Right atrium auricular region (tissue), 2 donors: ENCODE results near the gene RSRC2. TPM values are rescaled to one million over a fixed set of nuclear protein-coding genes. Genes with fewer than 3 reads are reported as not detected.

Experiments
- DNase-seq: peaks from one replicate; pipeline ENCODE4 v3.0.0-alpha.2; 2019; ENCODE audit warnings: low spot score
- H3K27ac ChIP-seq, 2 donors: fragments of 200-600 bp; sonication (generic); 1 replicate in 1 of 2; 2 replicates in 1 of 2; pipeline ENCODE4 v1.5.1; 2016 to 2019
- H3K27me3 ChIP-seq, 2 donors: fragments of 200-600 bp; sonication (generic); one replicate each; pipeline versions ENCODE4 v1.5.1 to v1.6.0; 2017 to 2019
- H3K36me3 ChIP-seq: fragments of 200-600 bp; sonication (generic); one replicate; pipeline ENCODE4 v1.5.1; 2016
- H3K4me1 ChIP-seq, 2 donors: fragments of 200-600 bp; sonication (generic); one replicate each; pipeline versions ENCODE4 v1.5.1 to v1.6.0; 2017 to 2019
- H3K4me3 ChIP-seq, 2 donors: fragments of 200-600 bp; sonication (generic); 1 replicate in 1 of 2; 2 replicates in 1 of 2; pipeline ENCODE4 v1.5.1; 2017 to 2019; ENCODE audit warnings: mild to moderate bottlenecking in 1 of 2, moderate library complexity in 1 of 2
- H3K9me3 ChIP-seq, 2 donors: fragments of 200-600 bp; sonication (generic); one replicate each; pipeline ENCODE4 v1.5.1; 2019
- CTCF ChIP-seq, 2 donors: fragments of 200-600 bp; sonication (generic); IDR thresholded peaks; one replicate each; pipeline ENCODE4 v1.5.1; 2019; ENCODE audit warnings: antibody characterized with exemption in 2 of 2
- total RNA-seq, 2 donors: library from RNA; depleted of rRNA; stranded (reverse); fragments of >200 nt; gene quantifications; one replicate each; pipeline ENCODE4 v1.1.0, GENCODE V29; 2016

The RSRC2 gene
- total RNA-seq, 2 donors from 2014 or later = 35.6 to 36.6 TPM

- DNase-seq = no peak
- Histone ChIP-seq H3K9me3 (no peaks in the 10 kb centered on the region), H3K4me3 (no peak overlapping the region), H3K27ac (no peak overlapping the region), H3K27me3 (no peaks in the 10 kb centered on the region), H3K4me1 (no peaks in the 10 kb centered on the region), H3K36me3 (no peaks in the 10 kb centered on the region)
- no peak for TF ChIP-seq CTCF (IDR thresholded peaks at IDR 0.05)
These were observed 33.4 kb upstream of the RSRC2 start for GRCh38 chr12:122560138-122560537.

- no peak for DNase-seq
- Histone ChIP-seq H3K36me3 (no peaks in the 10 kb centered on the region), H3K9me3 (no peaks in the 10 kb centered on the region), H3K27ac (no peak overlapping the region), H3K27me3 (no peaks in the 10 kb centered on the region), H3K4me3 (no peak overlapping the region), H3K4me1 (no peaks in the 10 kb centered on the region)
- TF ChIP-seq CTCF (IDR thresholded peaks at IDR 0.05) = no peak
These were observed 32.3 kb upstream of the RSRC2 start for GRCh38 chr12:122558745-122559641.

DNA sequence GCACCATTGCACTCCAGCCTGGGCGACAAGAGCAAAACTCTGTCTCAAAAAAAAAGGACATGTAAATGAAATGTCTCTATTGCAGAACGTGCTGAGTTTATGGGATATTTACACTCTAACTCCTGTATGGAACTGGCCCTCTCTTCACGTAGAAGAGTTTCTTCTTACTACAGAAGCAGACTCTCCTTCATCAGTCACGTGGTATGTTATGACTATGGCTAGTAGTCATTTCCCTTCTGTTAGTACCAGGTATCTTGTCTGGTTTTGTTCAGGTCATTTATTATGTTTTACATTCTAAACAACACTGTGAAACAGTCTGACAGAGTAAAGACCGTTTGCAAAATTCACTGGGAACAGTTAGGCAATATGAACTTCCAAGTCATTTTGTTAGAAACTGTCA is 20.6 kb upstream of the RSRC2 start:
- no peak overlapping the region for H3K4me3 ChIP-seq
- DNase-seq = no peak
- no peaks in the 10 kb centered on the region for H3K27me3 ChIP-seq
- TF ChIP-seq CTCF (IDR thresholded peaks at IDR 0.05) = no peak
- H3K9me3 ChIP-seq = no peaks in the 10 kb centered on the region
- H3K36me3 ChIP-seq = peaks cover 6% of the 10 kb centered on the region
- no peak overlapping the region for H3K27ac ChIP-seq
- H3K4me1 ChIP-seq = no peaks in the 10 kb centered on the region

- Histone ChIP-seq H3K4me1 (no peaks in the 10 kb centered on the region), H3K36me3 (no peaks in the 10 kb centered on the region), H3K27me3 (no peaks in the 10 kb centered on the region), H3K4me3 (no peak overlapping the region), H3K9me3 (no peaks in the 10 kb centered on the region), H3K27ac (no peak overlapping the region)
- TF ChIP-seq CTCF (IDR thresholded peaks at IDR 0.05) = no peak
- DNase-seq = no peak
These were observed 19.1 kb upstream of the RSRC2 start for GRCh38 chr12:122545855-122546254.

DNA sequence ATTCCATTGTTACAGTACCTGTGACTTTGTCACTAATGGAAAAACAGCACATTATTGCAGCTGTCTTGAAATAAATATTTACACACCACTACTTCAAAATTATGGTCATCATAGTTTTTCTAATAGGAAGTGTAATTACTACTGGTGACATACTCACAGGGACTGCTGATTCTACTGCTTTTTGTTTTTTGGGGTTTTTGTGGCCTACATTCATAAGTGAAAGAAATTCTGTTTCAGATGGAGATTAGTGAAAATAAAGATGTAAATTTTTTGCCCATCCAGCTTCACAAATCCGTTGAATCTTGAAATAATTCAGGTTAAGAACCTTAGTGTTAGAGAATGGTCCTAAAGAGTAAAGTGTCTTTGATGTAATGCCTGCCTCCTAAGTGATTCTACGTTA is 17.8 kb upstream of the RSRC2 start:
- no peaks in the 10 kb centered on the region for H3K36me3 ChIP-seq
- no peak for DNase-seq
- no peak for TF ChIP-seq CTCF (IDR thresholded peaks at IDR 0.05)
- no peaks in the 10 kb centered on the region for H3K27me3 ChIP-seq
- no peak overlapping the region for H3K4me3 ChIP-seq
- no peak overlapping the region for H3K27ac ChIP-seq
- H3K4me1 ChIP-seq = no peaks in the 10 kb centered on the region
- no peaks in the 10 kb centered on the region for H3K9me3 ChIP-seq

DNA sequence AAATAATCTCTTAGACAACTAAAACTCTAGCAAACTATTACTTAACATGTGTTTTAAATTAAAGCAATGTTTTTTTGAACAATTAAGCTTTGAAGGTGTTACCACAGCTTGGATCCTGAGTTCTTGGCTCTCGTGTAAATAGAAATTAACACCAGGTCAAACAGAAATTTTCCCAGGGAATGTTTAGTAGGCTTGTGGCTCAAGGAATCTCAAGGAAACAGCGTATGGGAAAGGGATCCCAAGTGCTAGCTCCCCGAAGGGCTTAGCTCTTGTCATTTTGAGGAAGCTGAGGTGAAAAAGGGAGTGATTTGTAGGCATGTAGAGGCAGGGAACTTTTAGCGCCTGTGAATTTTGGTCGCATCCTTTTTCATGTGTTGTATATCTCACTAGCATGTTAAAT is 11.8 kb upstream of the RSRC2 start:
- no peaks in the 10 kb centered on the region for H3K4me1 ChIP-seq
- no peak for DNase-seq
- no peak overlapping the region for H3K4me3 ChIP-seq
- H3K27ac ChIP-seq = no peak overlapping the region
- H3K27me3 ChIP-seq = no peaks in the 10 kb centered on the region
- TF ChIP-seq CTCF (IDR thresholded peaks at IDR 0.05) = no peak
- H3K36me3 ChIP-seq = no peaks in the 10 kb centered on the region
- H3K9me3 ChIP-seq = no peaks in the 10 kb centered on the region
